Suprapubic skin (tissue), 4 donors: ENCODE results near the gene ARHGAP10.

Experiments used
- POLR2A ChIP-seq, 2 donors: fragments of 450-650 bp; IDR thresholded peaks; one replicate each; pipeline ENCODE4 v1.6.1; 2017; ENCODE audit warnings: antibody characterized with exemption in 2 of 2, mild to moderate bottlenecking in 2 of 2, moderate library complexity in 2 of 2
- POLR2AphosphoS5 ChIP-seq, 3 donors: sonication (generic); formaldehyde crosslinking; IDR thresholded peaks; one replicate each; pipeline ENCODE4 v1.6.1; 2017; ENCODE audit warnings: antibody characterized with exemption in 3 of 3
- TF ChIP-seq, protein P1 (sequence below), 2 donors: fragments of 200-600 bp in 1 of 2; fragments of 450-650 bp in 1 of 2; sonication (generic) in 1 of 2; IDR thresholded peaks; one replicate each; pipeline ENCODE4 v1.5.1; 2016 to 2019; ENCODE audit warnings: antibody characterized with exemption in 2 of 2, mild to moderate bottlenecking in 1 of 2, moderate library complexity in 1 of 2

DNA sequence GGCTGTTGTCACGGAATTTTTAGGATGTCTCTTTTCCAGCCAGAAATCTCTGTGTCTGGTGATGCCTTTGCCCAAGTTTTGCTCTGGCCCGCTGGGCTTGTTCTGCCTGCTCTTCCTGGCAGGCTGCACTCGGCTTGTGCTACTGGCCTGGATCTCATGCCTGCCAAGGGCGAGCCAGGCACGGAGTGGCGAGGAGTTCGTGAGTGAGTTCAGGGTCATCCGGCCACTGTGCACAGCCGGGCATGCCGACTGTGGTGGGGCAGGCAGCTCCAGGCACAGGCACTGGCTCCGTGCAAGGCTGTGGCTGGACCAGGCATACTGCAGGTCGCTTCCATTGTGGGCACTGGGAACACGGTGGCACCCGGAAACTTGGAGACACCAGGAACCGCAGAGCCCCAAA, 129.1 kb downstream of the ARHGAP10 start:
- TF ChIP-seq POLR2A (IDR thresholded peaks at IDR 0.05) (no peak), POLR2AphosphoS5 (IDR thresholded peaks at IDR 0.05) (peak in 1 of 3 donors; percentile 42)
- TF ChIP-seq, protein P1, sequence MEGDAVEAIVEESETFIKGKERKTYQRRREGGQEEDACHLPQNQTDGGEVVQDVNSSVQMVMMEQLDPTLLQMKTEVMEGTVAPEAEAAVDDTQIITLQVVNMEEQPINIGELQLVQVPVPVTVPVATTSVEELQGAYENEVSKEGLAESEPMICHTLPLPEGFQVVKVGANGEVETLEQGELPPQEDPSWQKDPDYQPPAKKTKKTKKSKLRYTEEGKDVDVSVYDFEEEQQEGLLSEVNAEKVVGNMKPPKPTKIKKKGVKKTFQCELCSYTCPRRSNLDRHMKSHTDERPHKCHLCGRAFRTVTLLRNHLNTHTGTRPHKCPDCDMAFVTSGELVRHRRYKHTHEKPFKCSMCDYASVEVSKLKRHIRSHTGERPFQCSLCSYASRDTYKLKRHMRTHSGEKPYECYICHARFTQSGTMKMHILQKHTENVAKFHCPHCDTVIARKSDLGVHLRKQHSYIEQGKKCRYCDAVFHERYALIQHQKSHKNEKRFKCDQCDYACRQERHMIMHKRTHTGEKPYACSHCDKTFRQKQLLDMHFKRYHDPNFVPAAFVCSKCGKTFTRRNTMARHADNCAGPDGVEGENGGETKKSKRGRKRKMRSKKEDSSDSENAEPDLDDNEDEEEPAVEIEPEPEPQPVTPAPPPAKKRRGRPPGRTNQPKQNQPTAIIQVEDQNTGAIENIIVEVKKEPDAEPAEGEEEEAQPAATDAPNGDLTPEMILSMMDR (IDR thresholded peaks at IDR 0.05) = no peak
